Inflammatory macrophage treated with lipopolysaccharide for 1 hour (primary cell): ENCODE data around the gene HS3ST4.

Experiments
- DNase-seq, 2 donors: peaks; one replicate each; pipeline ENCODE4 v3.0.0-alpha.2; 2020 to 2022

Gene HS3ST4

DNA sequence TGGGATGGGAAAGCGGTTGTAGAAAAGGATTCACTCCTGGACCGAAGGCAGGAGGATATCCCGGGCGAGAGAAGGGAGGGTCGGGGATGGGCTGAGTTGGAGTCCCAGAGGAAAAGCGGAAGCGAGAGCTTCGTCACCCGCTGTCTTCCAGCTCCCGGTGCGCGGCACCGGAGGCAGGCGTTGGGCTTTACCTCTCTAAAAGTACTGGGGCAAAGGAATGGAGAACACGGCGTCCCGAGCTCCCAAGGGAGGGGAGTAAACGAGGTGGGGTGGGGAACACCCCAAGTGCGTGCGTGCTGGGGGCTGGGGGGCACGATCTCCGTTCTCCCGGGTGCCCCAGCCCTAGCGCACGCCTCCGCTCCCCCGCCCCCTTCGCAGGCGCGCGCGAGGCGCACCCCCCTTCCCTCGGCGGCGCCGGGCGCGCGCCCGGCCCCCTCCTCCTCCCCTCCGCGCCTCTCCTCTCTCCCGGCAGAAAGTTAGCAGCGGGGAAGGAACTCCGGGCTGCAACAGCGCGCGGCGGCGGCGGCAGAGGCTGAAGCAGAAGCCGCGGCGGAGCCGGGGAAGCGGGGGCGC, at the start of gene HS3ST4:
Gene HS3ST4 (plus strand): TSS at position 441 of the 573 bp plus-strand sequence.
- DNase-seq: no peak

DNA sequence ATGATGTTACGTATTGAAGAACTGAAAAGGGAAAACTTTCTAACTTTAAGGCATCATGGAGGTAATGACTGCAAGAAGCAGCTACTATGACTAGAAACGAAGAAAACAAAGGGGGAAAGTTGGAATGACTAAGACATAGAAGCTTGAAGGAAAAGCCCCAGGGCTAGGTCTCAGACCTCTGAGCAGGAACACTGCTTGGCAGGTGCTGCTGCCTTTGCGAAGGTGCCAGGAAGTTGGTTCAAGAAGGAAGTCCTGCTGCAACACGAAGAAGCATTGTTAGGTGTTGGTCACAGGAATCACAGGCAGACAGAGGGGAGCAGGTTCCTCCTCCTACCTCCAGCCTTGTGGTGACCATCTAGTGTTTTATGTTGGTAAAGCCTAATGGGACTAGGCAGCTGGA, 48.1 kb upstream of the HS3ST4 start:
- no peak for DNase-seq

DNA sequence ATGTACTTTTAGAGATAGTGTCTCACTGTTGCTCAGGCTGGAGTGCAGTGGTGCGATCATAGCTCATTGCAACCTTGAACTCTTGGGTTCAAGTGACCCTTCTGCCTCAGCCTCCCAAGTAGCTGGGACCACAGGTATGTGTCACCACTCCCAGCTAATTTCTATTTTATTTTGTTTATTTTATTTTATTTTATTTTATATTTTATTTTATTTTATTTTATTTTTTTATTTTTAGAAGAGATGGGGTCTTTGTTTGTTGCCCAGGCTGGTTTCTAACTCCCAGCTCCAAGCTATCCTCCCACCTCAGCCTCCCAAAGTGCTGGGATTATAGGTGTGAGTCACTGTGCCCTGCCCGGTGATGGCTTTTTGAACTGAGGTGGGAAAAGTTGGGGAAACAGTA, 35.1 kb upstream of the HS3ST4 start:
- DNase-seq: no peak

DNA sequence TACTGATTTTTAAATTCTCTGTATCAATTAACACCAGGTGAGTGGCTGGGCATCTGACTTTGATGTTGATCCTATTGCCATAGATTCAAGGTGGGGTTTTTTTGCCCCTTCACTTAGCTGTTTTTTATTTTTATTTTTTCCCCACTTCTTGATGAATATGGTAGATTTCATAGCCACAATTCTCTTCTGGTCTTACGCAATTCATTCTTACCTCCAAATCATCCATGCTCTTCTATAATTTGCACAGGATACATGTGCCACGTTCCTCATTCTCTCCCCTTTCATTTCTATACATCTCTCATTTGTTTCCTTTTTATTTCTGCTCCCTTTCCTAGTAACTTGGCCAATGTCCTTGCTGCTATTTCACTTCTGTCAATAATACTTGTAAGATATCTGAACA, 14.9 kb upstream of the HS3ST4 start:
- no peak for DNase-seq

DNA sequence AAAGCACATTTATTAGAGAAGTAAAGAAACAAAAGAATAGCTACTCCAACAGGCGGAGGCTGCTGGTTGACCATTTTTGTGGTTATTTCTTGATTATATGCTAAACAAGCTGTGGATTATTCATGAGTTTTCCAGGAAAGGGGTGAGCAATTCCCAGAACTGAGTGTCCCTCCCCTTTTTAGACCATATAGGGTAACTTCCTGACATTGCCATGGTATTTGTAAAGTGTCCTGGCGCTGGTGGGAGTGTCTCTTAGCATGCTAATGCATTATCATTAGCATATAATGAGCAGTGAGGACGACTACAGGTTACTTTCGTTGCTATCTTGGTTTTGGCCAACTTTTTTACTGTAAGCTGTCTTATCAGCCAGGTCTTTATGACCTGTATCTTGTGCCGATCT, 12.2 kb upstream of the HS3ST4 start:
- DNase-seq: no peak

DNA sequence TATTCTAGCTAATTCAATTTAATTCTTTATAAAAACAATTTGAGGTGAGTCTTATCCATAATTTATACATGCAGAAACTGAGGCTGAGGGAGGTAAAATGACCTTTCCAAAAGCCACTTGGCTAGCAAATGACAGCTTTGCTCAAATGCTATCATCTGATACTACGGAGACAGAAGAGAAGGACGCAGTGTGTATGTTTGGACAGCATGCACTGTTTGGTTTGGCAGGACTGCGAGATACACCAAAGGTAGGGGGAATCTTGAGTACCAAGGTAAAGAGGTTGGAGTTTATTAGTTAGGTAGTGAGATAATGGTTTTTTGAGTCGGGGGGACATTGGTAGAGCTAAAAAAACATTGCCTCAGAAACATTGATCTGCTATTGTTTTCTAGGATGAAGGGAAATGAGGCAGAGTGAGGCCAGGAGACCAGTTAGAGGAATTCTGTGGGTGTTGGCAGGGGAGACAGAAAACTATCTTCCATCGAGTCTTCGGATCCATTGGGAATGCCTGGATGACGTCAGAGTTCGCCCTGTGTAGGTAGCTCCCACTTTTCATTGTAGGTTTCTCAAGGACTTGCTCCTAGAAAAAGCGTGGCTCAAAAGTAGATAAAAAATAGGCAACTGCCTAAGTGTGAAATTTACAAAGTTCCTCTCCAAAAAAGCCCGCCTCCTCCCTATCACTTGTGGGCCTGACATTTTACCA, 2.5 kb upstream of the HS3ST4 start:
- DNase-seq: no peak

DNA sequence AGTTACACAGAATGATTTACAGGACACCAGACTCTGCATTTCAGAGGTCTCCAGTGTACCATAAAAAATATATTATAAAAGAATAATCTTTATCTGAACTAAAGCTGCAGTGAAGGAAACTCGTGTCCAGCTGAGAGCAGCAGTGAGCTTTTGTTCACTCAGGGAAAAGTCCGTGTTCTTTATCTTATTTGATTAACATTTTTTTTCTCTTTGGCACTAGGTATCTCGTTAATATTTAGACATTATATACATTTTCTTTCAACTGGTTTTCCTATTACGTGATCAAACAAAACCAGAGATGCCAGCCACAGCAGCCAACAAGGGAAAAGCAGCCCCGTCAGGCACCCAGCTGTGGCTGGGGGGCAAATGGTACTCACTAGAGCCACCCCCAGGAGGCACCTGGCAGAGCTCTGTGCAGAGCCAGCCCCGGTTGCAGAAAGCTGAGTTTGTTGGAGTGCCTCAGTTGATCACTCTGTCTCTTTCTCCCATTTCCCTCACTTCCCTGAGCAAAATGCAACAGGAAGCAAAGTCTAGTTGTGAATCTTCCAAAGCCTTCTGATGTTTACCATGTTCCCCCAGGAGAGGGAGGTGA, 1.1 kb upstream of the HS3ST4 start:
- no peak for DNase-seq

DNA sequence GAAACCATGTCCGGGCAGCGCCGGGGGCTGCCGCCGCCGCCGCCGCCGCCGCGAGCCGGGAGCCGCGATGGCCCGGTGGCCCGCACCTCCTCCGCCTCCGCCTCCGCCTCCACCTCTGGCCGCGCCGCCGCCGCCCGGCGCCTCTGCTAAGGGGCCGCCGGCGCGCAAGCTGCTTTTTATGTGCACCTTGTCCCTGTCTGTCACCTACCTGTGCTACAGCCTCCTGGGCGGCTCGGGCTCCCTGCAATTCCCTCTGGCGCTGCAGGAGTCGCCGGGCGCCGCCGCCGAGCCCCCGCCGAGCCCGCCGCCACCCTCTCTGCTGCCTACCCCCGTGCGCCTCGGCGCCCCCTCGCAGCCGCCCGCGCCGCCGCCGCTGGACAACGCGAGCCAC, 587 bp downstream of the HS3ST4 start:
- DNase-seq: no peak

DNA sequence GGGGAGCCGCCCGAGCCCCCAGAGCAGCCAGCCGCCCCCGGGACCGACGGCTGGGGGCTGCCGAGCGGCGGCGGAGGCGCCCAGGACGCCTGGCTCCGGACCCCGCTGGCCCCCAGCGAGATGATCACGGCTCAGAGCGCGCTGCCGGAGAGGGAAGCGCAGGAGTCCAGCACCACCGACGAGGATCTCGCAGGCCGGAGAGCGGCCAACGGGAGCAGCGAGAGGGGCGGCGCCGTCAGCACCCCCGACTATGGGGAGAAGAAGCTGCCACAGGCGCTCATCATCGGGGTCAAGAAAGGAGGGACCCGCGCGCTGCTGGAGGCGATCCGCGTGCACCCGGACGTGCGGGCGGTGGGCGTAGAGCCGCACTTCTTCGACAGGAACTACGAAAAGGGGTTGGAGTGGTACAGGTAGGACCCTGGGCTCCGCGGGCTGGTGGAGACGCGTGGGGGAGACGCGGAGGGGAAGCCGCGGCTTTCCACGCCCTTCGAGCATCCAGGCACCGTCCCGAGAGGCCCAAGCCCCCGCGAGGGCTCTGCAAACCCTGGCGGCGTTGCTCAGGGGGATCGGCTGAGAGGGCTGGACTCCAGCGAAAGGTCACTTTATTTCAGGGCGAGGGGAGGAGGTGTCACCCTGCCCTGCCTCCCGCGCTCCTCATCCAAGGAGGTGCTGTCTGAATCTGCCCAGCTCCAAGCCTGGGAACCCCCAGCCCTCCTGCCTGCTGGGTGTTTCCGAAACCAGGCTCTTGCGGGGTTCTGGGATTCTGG, 1.2 kb downstream of the HS3ST4 start:
- DNase-seq: no peak

DNA sequence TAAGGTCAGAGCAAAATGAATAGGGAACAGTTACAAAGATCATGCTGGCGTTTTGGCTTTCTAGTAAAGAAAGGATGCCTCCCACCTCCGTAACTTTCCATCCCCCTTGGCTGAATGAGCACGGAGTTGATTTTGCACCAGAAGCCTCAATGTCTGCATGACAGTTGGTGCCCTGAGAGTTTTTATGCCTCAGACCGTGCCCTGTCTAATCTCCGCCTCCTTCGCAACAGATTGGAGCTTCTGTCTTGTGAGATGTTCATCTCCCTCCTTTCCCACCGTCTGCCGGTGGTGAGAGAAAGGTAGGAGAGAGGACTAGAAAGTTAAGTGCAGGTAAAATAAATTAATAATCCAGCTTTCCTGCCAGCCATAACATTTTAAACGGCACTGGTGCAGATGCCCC, 1.9 kb downstream of the HS3ST4 start:
- no peak for DNase-seq

DNA sequence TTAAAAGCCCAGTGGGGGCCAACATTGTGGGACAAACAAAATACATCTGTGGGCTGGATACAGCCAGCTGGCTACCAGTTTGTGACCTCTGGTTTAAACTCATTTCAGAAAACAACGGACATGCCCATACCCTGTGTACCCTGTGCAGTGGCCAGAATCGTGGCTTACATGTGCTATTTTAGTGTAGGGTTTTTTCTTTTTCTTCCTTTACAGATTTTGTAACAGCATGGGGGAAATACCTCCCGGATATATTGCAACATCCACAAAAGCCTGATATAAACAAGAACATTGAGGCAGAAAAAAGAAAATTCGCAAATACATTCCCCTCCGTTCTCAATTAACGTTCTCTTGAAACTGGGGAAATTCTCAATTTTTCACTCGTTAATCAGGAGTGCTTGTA, 7.3 kb downstream of the HS3ST4 start:
- DNase-seq: peak; percentile 6 to 19

DNA sequence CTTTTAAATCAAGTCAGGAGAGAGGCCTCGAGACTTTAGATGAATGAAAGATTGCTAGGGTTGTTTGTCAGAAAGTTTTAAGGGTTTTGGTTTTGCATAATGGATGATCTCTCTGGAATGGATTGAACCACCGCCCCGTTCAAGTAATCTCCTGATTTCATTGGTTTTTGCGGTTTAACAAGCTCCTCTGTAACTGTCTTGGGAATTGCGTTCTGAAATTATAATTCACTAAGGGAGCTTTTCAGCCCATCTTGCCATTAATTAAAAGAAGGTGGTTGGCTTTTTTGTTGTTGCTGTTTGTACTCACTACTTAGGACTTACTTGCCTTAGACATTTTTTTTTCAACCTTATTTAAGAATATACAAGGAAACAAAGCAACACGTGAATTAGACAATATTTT, 8.8 kb downstream of the HS3ST4 start:
- DNase-seq: no peak

DNA sequence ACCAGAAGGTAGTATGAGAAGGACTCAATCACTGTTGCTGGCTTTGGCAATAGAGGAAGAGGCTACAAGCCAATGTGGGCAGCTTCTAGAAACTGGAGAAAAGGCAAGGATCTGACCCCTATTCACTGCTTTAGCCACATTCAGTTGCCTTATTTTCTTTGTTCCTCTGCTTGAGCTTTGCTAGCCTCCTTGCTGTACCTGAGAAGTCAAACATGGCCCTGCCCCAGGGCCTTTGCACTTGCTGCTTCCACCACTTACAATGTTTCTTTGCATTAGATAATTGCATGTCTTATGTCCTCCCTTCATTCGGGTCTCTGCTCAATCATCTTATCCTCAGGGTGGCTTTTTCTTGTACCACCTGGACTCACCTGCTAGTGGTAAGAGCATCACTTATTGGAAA, 15.8 kb downstream of the HS3ST4 start:
- DNase-seq: no peak

DNA sequence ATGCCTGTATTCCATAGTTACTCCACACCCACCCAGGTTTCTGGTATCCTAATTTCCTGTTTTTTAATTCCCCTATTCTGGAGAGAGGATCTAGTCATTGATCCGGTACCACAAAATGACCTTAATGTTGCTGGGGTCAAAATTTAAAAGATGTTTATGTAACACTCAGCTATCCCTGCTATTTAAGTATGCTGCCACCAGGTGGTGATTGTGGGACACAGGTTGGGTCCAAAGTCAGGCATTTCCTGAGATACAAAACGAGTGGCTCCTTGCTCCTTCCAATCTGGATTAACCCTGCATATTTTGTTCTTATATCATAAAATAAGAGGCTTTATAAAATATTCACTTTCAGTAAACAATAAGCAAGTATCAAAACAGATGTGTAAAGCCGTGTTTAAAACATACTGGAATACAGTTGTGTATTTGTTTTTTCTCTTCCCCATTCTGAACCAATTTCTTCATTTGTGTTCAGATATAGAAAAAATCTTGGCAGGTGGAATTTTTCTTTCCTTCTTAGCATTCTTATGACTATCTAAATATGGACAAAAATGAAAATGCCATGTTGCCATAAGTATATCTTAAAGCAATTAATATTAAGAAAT, 16.3 kb downstream of the HS3ST4 start:
- DNase-seq: peak; percentile 12 to 19

DNA sequence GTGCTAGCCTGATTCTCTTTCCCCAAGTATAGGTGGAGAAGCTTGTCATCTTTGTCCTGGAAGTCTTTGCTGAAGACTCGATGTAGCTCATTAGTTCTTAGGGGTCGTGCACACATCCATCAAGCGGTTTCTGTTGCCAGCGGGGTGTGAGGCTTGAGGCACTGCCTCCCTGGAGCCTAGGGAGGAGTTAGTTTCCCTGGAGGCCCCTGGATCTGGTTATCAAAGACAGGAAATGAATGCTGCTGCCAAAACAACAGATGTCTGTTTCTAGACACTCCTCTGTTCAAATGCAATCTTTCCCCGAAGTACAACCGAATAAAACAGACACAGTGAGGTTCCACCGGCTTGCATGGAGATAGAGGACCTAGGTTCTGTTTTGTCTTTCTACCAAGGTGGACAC, 17.5 kb downstream of the HS3ST4 start:
- DNase-seq: no peak

DNA sequence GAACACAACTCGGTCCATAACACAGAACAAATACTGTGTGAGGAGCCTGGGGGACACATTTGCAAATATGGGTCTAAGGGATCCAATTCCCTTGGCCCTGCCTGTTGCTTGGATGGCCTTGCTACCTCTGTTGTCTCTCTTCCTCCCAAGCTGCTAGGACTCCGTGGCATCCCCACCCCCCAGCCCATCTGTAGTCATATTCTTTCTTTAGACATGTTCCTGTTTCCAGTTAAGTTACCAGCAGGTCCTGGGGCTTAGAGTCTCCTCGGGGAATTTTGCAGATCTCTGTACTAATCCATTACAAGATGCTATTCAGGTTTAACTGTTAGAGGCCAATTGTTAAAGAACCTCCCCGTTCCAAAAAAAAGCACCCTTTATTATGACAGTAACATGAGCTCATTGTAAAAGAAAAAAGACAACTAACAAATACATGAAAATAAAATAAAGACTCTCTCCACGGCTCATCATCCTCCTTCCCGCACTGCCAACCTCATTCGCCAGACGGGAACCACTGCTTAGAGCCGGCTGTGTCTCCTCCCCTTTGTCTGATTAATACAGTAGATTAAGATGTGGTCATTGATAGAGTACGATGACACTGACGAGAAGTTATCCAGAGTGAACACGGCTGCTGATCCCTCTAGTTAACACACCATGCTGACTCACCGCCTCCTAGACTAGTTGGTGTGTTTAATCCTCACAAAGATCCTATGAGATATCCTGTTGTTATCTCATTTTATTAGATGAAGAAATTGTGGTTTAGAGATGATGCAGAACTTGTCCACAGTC, 22.2 kb downstream of the HS3ST4 start:
- no peak for DNase-seq

DNA sequence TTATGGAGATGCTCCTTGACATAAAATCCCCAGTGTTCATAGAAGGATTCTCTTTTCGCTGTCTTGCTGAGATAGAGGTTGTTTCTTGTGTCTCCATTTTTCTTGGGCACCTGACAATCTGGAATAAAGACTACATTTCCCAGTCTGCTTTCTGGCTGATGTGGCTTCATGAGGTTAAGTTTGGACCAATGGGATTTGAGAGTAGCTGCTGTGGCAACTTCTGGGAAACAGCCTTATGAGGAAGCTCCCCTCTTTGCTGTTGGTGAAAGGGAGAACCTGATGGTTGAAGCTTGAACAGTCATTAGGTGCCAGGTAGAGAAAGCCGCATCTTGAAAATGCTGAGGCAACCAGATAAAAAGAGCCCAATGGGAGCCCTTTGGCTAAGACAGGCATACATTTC, 24.4 kb downstream of the HS3ST4 start:
- DNase-seq: no peak

DNA sequence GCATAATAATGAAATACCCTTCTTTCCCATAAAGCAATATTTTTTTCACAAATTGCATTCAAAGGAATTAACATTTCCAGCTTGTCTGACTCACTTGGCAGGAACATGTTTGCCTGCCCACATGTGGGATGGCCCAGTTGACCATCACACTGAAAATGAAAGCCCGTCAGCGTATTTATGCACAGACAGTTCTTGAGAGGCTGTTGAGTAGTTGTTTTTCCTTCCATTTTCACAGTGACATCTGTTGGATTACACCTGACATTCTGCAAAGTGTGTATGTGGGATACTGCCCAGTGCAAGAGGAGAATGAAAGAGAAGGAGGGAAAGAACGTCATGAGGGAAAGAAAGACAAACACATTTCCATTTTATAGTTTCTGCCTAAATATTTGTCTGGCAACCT, 29.7 kb downstream of the HS3ST4 start:
- DNase-seq: no peak

DNA sequence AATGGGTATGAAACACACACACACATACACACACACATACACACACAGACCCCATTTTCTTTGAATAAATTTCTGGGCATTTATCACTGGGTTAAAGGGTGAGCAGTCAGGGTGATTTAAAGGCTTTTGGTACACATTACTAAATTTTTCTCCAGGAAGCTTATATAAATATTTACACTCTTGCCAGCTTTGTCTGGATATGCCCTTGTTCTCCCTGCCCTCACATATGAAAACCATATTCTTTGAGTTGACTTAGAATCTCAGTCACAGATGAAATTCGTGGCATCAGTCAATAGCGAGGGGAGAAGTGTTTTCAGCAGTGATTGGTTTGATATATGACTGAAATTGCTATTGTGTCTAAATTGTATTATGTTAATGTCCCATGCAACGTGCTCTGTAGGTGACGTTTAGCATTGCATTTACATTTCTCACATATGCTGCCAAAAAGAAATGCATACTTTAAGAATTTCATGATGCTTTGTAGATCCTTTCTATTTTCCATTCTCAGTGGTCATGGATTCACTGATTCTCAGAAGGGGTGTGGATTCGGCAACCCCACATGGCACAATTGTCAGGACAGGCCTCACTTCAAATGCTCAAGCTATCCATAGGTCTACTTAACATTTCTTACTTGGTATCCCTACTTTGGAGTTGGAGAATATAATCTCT, 34.8 kb downstream of the HS3ST4 start:
- DNase-seq: no peak

DNA sequence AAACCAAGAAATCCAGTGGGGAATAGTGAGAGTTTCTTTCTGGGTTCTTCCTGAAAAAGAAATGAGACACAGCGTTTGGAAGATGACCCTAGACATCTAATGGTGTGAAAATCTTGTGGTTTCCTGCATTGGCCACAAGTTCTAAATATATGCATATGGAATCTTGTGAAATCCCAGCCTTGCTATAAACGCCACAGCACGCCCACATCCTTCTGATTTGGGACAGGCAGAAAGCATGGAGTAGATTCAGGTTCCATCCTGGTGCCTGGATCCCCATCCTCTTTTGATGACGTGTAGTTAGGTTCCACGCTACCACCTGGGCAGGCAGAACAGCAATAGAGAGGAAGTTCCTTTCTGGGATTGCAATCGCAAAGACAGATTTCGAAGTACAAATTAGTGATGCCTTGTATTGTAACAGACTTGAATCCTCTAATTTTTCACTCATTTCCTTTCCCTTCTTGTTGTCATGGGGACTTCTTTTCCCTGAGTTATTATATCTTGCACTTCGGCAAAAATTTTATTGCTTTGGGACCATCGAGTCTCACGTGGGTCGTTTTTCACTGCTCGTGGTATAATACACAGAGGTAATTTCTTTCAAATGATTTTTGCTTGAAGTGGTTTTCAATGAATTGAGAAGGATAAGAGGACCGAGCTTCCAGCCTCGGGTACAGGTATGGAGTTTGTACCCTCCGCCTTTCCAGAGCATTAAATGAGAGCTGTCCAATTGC, 37.6 kb downstream of the HS3ST4 start:
- DNase-seq: peak; percentile 2 to 5

DNA sequence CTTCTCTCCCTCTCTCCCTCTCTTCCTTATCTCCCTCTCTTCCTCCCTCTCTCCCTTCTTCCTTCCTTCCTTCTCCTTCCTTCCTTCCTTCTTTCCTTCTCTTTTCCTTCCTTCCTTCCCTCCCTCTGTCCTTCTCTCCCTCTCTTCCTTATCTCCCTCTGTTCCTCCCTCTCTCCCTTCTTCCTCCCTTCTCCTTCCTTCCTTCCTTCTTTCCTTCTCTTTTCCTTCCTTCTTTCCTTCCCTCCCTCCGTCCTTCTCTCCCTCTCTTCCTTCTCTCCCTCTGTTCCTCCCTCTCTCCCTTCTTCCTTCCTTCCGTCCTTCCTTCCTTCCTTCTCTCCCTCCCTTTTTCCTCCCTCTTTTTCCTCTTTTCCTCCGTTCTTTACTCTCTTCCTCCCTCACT, 38.6 kb downstream of the HS3ST4 start:
- no peak for DNase-seq
